Renal cortex interstitium (tissue), 11 donors: ENCODE measurements around the gene BBS9. TPM values are rescaled to one million over a fixed set of nuclear protein-coding genes. Genes with fewer than 3 reads are reported as not detected.
A peak's percentile ranks its signal among the peaks of the same experiment; 100 is the strongest.

ENCODE experiments used
- DNase-seq, 11 donors: peaks; one replicate each; pipeline ENCODE4 v3.0.0-alpha.2; 2013; ENCODE audit warnings: low read depth in 9 of 11, low spot score in 4 of 11; ENCODE audit errors: extremely low read depth in 1 of 11
- polyA plus RNA-seq, 3 donors: library from polyadenylated mRNA; unstranded; fragments of 120-200 nt; gene quantifications; one replicate each; pipeline ENCODE4 v1.2.1, GENCODE V29; 2013; ENCODE audit not compliant: insufficient read length in 3 of 3

The BBS9 gene
- polyA plus RNA-seq, 3 donors, result 15.5 to 17.2 (median 16.9) TPM

DNA sequence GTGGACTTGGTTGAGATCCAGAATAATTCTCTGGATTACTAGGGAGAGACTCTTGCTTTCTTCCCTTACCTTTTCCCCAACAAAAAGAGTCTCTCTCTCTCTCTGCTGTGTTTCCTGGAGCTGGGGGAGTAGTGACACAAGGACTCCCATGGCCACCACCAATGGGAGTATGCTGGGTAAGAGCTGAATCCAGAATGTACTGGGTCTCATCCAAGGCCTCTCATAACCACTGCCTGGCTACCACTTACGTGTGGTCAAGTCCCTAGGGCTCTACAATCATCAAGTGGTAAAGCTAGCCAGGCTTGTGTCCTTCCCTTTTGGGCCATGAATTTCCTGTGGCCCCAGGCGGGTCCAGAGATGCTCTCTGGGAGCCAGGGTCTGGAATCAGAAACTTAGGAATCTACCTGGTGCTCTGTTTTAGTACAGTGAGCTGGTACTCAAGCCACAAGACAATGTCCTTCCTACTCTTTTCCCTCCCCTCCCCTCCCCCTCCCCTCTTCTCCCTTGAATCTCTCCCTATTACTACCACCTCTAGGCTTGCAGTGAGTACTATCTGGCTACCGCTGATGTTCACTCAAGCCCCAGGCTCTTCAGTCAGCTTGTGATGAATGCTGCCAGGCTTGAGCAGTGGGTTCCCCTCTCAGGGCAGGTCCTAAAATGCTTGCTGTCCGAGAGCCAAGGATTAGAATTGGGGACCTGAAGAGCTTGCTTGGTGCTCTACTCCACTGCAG is 196.6 kb downstream of the BBS9 start:
- DNase-seq, result no peak

DNA sequence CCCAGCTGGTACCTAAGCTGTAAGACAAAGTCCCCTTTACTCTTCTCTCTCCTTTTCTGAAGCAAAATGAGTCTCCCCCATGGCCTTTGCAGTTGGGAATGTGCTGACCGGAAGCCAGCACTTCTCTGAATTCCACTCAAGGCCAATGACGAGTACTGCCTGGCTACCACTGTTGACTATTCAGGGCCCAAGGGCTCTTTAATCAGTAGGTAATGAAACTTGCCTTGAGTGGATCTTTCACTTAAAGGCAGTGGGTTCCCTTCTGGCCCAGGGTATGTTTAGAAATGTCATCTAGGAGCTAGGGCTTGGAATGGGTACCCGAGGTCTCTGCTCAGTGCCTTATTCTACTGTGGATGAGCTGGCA is 197.1 kb downstream of the BBS9 start:
- no peak for DNase-seq

DNA sequence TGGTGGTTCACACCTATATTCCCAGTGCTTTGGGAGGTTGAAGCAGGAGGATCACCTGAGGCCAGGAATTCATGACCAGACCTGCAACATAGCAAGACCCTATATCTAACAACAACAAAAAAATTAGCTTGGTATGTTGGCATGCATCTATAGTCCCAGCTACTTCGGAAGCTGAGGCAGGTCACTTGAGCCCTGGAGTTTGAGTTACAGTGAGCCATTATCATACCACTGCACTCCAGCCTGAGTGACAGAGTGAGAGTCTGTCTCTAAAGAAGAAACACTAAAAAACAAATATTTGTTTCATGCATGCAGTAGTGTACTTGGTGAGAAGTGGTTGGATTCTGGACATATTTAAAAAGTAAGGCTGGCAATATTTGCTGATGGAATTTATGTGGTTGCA is 198.1 kb downstream of the BBS9 start:
- no peak for DNase-seq

DNA sequence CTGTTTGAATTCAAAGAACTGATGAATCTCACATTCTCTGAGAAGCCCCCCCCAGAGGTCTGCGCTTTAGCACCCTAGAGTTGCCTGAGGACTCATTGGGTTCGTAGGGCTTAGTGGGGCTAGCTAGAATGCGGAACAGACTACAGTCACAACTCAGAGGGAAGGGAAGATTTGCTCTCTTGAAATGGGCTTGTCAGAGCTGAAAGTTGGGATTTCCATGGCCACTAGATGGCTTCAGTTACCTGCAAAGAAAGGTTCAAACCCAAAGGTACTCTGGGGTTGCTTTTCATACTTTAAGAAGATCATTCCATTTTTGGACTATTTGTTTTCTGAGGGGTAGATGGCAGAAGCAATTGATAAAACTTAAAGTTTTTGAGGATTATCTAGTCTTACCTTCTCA is 205.0 kb downstream of the BBS9 start:
- peak in 2 of 11 donors; percentile 2 to 7 for DNase-seq

DNA sequence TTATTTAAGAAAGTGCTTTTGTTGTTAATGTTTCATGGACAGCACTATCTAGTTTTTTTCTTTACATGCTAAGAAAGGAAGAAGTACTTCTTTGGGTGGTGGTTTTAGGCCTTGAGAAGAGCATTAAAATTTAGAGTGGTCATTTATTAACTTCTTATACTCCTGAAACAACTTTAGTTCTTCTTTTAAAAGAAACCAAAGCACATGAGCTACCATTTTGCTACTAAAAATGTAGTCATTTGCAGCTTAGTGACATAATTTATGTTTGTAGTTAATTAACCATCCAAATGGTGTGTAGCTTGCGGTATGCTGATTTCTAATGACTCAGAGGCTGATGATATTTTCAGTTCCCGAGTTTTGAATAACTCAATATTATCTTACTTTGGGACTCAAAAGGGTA is 207.5 kb downstream of the BBS9 start:
- no peak for DNase-seq

DNA sequence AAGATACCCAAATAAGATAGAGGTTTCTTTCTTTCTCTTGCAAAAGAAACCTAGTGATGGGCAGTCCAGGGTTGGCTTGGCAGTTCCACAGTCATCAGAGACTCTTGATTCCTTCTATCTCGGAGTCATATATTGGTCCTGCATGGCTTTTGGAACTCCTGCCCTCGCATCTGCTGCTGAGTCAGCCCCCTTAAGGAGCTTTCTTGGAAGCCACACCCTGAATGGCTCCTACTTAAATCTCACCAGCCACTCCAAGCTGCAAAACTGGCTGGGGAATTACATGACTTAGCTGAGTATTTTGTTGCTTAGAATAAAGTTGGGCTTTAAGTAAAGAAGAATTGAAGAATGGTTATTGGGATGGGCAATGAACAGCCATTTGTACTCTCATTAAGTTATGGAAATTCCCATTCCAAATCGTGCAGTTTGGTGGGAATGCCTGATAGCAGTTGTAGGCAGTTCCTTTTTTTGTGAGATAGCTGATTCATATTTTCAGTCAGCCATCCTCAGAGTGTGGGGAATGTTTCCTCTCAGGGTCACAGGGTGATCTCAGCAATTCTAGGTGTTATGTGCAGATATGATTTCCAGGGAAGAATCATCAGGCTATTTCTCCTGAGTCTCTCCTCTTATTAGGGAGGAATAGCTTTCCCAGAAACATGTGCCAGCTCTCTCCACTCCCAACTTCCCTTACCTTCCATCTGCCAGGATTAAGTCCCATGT is 209.9 kb downstream of the BBS9 start:
- DNase-seq, result no peak

DNA sequence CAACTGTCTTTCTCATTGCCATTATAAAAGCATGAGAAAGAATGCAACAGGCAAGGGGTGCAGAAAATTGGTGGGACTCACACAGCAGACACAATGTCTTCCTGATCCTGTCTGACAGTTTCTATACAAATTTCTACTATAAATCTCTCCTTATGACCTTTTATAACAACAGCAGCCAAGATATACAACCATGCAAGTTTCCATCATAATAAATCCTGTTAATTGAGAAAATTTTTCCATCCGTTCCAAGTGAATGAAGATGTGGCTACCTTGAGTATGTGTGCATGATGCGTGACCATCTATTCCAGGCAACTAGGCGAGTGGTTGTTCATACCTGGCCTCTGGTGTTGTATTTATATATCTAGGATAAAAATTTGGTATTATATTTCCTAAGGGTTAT is 216.7 kb downstream of the BBS9 start:
- DNase-seq, result no peak

DNA sequence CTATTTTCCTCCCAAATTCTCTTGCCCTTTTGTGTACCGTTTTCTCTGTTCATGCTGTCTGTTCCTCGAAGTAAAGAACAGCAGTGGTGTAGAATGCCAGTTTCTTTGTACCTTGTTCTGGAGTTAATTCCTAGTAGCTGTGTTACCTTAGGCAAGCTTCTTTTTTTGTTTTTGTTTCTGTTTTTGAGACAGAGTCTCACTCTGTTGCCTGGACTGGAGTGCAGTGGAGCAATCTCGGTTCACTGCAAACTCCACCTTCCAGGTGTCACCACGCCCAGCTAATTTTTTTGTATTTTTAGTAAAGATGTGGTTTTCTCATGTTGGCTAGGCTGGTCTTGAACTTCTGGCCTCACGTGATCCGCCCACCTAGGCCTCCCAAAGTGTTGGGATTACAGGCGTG is 221.2 kb downstream of the BBS9 start:
- no peak for DNase-seq

DNA sequence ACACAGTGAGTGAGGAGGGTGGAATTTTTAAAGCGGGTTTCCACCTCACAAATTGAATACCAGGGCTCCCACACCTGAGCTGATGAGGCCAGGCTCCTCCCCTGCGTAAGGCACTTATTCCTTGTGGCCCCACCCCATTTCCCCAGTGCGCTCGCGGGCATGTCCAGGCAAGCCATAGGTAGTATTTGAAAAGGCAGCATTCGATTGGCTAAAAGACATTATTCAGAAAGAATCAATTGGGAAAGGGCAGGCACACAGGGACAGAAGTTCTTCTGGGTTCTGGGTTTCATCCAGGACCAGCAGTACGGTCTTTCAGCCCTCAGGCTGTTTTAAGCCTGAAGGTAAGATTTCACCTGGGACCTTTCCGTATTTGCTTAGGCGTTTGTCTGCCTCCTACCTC is 222.3 kb downstream of the BBS9 start:
- no peak for DNase-seq

DNA sequence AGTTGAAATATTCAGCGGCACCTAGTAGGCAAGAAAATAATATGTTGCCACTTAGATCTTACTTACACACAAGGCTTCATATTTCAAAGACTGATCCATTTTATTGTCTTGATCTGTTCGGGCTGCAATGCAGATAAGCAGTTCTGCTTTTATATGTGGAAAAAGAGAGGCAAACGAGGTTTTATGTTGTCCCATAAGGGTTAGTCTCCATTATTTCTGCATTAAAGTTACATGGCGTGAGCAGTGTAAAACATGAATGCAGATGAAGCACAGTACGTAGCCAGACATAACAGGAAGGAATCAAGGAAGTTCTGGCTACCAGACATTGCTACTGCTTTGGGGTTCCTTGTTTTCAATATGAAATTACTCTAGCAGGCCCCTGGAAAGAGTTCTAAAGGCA is 224.8 kb downstream of the BBS9 start:
- DNase-seq, result no peak

DNA sequence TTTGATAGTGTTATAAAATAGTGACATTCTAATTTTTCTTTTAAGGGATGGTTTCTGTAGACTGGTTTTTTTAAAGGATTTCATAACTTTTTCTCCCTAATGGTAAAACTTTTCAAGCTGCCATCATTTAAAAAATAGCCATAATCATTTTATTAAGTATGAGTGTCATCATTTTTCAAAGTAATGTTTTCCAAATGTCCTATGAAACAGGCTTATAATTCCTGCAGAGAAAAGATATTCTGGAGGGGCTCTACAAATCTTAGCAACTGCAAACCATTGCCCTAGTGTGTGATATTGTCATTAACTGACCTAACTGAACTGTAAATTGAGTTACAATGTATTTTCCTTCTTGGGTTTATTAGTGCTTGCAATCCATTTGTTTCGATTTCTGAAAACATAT is 226.0 kb downstream of the BBS9 start:
- DNase-seq, result no peak

DNA sequence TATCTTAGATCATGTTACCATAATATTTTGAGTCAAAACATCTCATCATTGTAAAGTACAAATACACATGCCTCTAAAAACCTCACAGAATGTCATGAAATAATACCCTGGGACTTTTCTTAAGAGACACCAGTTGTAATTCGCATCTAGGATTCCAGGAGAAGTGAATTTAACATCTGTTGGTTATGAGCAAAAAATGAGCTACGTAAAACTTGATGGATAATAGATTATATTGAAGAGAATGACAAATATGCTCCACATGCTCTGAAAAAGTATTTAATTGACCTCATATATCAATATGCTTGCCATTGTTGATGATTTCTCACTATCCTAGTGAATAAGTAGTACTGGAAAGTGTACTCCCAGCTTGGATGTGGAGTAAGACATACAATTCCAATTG is 227.0 kb downstream of the BBS9 start:
- no peak for DNase-seq

DNA sequence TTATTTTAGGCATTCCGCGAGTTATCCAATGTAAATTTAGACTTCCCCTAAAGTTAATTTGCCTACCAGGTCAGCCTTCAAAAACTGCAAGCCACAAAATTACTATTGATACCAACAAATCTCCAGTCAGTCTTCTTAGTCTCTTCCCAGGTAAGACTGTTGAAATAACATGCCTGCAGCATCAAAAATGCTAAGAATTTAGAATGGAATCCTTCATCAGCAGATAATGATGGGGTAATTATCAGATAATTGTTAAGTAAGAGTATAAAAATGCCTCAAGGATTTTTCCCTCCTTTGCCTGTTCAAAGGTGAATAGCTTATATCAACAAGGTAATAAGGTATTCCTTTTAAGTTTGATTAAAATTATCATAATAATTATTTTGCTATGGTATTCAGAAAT is 228.5 kb downstream of the BBS9 start:
- no peak for DNase-seq

DNA sequence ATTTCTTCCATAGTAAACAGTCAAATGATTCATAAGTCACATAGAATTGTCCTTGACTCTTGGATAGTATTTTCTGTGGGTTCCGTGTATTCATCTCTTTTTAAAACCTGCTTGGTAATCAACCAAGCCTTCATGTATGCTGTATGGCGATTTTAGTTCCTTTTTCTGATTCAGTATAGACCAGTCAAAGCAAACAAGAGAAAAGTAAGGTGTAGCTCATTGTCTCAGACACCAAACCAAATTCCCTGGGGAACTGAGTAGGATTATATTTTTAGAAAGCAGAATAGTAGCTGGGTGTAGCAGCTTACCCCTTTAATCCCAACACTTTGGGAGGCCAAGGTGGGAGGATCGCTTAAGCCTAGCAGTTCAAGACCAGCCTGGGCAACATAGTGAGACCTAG is 240.5 kb downstream of the BBS9 start:
- no peak for DNase-seq

DNA sequence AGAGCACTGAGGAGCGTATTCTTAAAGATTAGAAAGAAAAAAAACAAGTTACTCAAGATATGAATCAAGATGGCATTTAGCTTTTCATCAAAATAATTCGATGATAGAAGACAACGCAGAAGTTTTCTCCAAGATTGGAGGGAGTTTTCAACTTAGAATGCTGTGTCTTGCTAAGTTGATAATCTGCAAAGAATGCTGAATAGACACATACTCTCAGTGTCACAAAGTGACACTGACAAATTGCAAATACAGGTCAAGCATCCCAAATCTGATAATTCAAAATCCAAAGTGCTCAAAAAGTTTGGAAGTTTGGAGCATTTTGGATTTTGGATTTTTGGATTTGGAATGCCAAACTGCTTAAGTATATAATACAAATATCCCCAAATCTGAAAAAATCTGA is 243.8 kb downstream of the BBS9 start:
- no peak for DNase-seq

DNA sequence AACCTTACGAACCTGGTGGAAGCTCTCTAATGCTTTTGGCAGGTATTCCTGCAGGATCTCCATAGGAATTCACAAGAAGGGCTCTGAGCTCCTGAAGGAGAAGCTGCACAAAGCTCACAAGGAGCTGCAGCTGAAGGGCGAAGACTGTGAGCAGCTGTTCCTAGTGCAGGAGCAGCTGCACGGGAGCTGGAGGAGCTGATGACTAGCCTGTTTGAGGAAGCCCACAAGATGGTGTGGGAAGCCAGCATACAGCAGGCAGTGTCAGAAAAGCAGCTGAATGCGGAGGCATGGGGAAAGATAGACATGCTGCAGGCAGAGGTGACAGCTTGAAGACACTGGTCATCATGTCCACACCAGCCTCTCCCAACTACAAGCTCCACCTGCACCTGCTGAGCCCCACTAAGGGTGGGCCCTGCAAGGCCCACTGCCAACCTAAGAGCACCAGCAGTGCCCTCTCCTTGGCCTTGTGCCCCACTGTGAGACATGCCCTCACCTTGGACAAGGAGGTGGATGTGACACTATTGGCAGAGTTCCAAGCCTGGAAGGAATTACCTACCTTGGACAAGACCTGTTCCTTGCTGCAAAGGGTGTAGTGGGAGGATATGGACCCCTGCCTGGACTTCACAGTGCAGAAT is 250.6 kb downstream of the BBS9 start:
- no peak for DNase-seq

DNA sequence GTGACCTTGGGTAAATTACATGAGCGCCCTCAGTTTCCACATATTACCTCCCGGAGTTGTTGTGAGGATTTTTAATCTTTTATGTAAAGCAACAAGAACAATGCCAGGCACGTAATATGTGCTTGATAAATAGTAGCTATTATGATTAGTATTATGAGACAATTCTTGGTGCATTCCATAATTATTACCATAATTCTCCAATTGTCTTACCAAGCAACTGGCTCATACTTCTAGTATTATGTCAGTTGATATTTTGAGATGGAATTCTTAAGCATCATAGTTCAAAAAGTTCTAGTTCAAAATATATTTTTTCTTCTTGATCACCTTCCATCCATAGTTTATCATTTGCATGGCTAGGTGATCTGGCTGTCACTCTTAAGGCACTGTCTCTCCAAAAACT is 259.0 kb downstream of the BBS9 start:
- DNase-seq, result no peak

DNA sequence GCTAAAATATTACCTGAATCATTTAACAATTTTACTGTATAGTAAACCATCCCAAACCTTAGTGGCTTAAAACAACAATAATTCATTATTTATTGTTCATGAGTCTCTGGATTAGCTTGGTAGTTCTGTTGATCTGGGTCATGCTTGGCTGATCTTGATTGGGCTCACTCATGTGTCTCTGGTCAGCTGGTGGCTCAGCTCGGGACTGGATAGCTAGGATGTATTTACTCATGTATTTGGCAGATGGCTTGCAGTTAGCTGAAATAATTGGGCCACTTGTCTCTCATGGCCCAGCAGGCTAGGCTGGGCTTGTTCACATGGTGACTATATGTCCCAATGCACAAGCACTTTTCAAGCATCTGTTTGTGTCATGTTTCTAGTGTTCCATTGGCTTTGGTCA is 262.8 kb downstream of the BBS9 start:
- DNase-seq, result peak in 4 of 11 donors; percentile 2 to 8 (median 2)

DNA sequence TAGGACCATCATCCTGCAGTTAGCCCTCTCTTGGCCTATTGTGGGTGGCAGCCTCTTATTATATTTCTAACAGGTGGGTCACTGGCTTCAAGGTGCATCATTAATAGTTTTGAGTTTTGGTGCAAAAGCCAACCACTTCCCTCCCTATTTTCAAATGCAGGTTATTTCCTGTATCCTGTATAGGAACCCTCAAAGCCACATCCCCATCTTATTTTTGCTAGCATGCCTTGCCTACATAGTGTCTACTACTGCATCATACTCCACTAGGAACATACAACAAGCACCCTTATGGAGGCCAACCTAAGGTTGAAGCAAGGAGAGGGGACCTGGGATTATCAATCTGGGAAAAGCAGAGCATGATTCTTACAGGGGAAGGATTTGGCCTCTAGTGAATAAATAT is 264.4 kb downstream of the BBS9 start:
- no peak for DNase-seq

DNA sequence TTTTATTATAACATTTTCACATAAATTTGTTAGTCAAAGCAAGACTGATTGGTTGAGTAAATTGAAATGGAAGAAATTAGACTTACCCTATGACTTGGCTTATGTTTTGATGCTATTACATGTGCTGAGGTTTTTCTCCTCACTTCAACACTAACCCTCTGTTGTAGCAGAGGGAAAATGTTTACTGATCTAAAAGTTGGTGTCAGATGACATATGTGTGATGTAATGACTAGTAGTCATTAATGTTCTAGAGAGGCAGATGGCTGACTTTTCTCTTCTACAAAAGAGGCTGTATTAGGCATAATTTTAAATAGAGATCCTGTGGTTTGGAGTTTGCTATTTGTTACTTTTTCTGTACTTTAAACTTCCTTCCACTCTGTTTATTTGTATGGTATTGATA is 266.0 kb downstream of the BBS9 start:
- no peak for DNase-seq
